ENCODE measurements around the gene LSS. TPM values are rescaled to one million over a fixed set of nuclear protein-coding genes. Genes with fewer than 3 reads are reported as not detected.

LSS gene
- total RNA-seq, 1 donor from 2014 or later, result 103 TPM

DNA sequence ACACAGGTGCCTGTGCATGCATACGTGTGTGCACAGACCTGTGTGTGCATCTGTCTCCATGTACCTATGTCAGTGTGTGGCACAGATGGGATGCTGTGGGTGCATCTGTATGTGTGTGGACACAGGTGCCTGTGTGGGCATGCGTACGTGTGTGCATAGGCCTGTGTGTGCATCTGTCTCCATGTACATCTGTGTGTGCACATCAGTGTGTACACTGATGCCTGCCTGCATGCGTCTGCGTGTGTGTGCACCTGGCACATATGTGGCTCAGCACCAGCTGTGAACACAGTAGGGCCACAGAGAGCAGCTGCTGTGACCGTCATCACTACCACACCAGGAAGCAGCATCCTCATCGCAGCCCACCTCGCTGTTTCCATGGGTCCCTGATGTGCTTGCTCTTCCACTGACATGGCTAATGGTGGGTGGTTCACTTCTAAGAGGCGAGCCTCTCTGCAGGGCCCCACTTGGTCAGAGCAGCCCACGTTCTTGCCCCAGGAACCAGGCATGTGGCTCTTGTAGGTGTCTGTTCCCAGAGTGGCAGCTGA, 34.7 kb downstream of the LSS start:
- DNase-seq (ENCODE audit: extremely low spot score in 2 of 2), result peak in 1 of 2 donors; percentile 77
- no peak overlapping the region for H3K4me3 ChIP-seq
- no peaks in the 10 kb centered on the region for H3K9me3 ChIP-seq
- H3K36me3 ChIP-seq, result peaks cover 0 to 50% of the 10 kb centered on the region in 2 donors
- TF ChIP-seq POLR2A (IDR thresholded peaks at IDR 0.05) (no peak), POLR2AphosphoS5 (IDR thresholded peaks at IDR 0.05; ENCODE audit: insufficient read depth in 1 of 2, low read depth in 1 of 2) (no peak)
- H3K4me1 ChIP-seq, result peaks cover 28% of the 10 kb centered on the region
- H3K27ac ChIP-seq, result no peak overlapping the region
- no peaks in the 10 kb centered on the region for H3K27me3 ChIP-seq
- intact Hi-C loops (cut with DNase I), result no loop called here

DNA sequence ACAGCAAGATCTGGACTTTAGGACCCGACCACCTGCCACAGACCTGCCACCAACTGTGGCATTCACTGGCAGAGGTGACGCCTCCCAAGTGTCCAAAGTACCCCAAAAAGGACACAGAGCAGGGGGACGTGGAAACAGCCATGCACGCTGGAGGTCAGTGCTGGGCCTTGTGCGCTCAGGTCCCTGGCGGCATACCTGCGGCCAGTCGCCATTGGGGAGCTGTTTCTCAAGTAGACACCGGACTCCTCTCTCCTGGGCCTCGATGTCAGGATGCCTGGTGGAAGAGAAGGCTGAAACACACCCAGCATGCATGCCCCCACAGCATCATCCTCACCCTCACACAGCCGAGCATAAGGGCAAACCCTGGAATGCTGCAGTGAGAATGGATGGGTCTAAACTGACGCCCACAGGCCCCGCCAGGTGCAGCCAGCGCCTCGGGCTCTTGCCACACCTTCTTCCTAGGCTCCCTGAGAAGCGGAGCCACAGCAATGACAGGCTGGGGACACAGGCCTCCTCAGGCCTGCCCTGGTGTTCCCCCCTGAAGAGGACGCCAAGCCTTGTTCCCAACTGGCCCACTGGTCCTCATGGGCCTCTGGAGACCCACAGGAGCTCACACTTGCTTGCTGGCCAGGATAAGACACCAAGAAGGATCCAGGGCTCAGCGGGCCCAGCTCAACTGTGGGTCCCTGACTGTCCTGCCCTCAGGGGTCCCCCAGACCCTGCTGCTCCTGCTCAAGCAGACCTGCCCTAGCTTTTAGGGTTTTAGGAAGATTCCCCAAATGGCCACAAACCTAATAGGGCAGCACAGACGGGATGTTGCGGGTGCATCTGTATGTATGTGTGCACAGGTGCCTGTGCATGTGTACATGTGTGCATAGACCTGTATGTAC, 36.6 kb downstream of the LSS start:
- H3K4me3 ChIP-seq, result no peak overlapping the region
- H3K27me3 ChIP-seq, result no peaks in the 10 kb centered on the region
- DNase-seq (ENCODE audit: extremely low spot score in 2 of 2), result peak in 1 of 2 donors; percentile 85
- H3K4me1 ChIP-seq, result peaks cover 41% of the 10 kb centered on the region
- intact Hi-C loops (cut with DNase I), result no loop called here
- peak overlapping the region; percentile 93 for H3K27ac ChIP-seq
- no peaks in the 10 kb centered on the region for H3K9me3 ChIP-seq
- TF ChIP-seq, protein P1, sequence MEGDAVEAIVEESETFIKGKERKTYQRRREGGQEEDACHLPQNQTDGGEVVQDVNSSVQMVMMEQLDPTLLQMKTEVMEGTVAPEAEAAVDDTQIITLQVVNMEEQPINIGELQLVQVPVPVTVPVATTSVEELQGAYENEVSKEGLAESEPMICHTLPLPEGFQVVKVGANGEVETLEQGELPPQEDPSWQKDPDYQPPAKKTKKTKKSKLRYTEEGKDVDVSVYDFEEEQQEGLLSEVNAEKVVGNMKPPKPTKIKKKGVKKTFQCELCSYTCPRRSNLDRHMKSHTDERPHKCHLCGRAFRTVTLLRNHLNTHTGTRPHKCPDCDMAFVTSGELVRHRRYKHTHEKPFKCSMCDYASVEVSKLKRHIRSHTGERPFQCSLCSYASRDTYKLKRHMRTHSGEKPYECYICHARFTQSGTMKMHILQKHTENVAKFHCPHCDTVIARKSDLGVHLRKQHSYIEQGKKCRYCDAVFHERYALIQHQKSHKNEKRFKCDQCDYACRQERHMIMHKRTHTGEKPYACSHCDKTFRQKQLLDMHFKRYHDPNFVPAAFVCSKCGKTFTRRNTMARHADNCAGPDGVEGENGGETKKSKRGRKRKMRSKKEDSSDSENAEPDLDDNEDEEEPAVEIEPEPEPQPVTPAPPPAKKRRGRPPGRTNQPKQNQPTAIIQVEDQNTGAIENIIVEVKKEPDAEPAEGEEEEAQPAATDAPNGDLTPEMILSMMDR (IDR thresholded peaks at IDR 0.05), result no peak
- TF ChIP-seq POLR2A (IDR thresholded peaks at IDR 0.05) (no peak), POLR2AphosphoS5 (IDR thresholded peaks at IDR 0.05; ENCODE audit: insufficient read depth in 1 of 2, low read depth in 1 of 2) (no peak)
- peaks cover 0 to 49% of the 10 kb centered on the region in 2 donors for H3K36me3 ChIP-seq

DNA sequence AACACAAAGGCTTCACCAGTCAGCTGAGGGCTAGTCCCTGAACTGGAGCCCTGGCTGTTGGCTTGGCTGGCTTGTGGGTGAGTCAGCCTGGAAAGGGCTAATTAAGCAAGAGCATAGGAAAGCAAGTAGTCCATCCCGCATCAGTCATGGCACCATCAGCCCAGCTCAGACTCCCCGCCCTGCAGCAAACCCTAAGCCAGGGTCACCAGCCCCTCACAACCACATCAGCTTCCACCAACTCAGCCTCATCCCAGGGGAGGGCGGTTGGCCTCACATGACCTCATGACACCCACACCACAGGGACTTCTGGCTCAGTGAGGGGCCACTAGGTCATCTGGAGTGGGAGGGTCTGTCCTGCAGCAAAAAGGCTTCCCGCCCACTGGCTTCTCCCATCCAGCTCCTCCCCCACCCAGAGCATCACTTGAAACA, 37.3 kb downstream of the LSS start:
- DNase-seq (ENCODE audit: extremely low spot score in 2 of 2), result peak in 1 of 2 donors; percentile 88
- H3K9me3 ChIP-seq, result no peaks in the 10 kb centered on the region
- intact Hi-C loops (cut with DNase I), result no loop called here

DNA sequence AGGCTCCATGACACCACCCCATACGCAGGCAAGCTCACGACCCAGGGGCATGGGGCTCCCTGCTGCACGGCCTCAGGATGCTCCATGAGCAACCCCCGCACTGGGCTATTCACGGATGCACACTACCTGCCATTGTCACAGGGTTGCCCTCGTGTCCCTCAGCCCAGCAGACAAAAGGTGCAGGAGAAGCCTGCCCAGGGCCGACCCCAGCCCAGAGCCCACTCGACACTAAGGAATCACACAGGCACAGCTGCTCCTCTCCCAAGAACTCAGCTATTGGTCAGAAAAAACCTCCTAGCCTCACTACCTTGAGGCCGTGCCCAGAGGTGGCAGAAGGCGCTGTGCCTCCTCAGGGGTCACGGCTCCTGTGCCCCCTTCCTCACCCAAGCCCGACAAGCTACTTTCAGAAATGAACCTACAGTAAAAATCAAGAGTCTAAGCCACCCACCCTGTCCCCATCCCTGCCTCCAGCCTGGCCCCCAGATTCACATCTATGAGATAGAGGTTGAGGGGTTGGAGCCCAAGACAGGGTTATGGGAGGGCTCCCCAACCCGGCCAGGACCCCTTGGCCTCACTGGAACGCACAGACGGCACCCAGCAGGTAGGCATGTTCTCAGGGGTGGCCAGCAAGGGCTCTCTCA, 38.0 kb downstream of the LSS start:
- Histone ChIP-seq H3K27me3 (no peaks in the 10 kb centered on the region), H3K4me1 (peaks cover 42% of the 10 kb centered on the region), H3K4me3 (no peak overlapping the region), H3K27ac (peak overlapping the region; percentile 93), H3K36me3 (peaks cover 0 to 35% of the 10 kb centered on the region in 2 donors), H3K9me3 (no peaks in the 10 kb centered on the region)
- DNase-seq (ENCODE audit: extremely low spot score in 2 of 2), result peak in 1 of 2 donors; percentile 84
- no peak for TF ChIP-seq POLR2AphosphoS5 (IDR thresholded peaks at IDR 0.05; ENCODE audit: insufficient read depth in 1 of 2, low read depth in 1 of 2)
- TF ChIP-seq, protein P1 (IDR thresholded peaks at IDR 0.05), result no peak
- no peak for TF ChIP-seq POLR2A (IDR thresholded peaks at IDR 0.05)
- intact Hi-C loops (cut with DNase I), result no loop called here

More for the DNA sequence above, 37.3 kb downstream of the LSS start:
- H3K27ac ChIP-seq, result peak overlapping the region; percentile 93
- TF ChIP-seq, protein P1 (IDR thresholded peaks at IDR 0.05), result no peak
- TF ChIP-seq POLR2AphosphoS5 (IDR thresholded peaks at IDR 0.05; ENCODE audit: insufficient read depth in 1 of 2, low read depth in 1 of 2) (peak in 1 of 2 donors; percentile 46), POLR2A (IDR thresholded peaks at IDR 0.05) (no peak)
- peaks cover 0 to 42% of the 10 kb centered on the region in 2 donors for H3K36me3 ChIP-seq
- no peaks in the 10 kb centered on the region for H3K27me3 ChIP-seq
- H3K4me1 ChIP-seq, result peaks cover 41% of the 10 kb centered on the region
- no peak overlapping the region for H3K4me3 ChIP-seq

- H3K4me3 ChIP-seq, result no peak overlapping the region
- peaks cover 0 to 30% of the 10 kb centered on the region in 2 donors for H3K36me3 ChIP-seq
- H3K4me1 ChIP-seq, result peaks cover 48% of the 10 kb centered on the region
- TF ChIP-seq POLR2AphosphoS5 (IDR thresholded peaks at IDR 0.05; ENCODE audit: insufficient read depth in 1 of 2, low read depth in 1 of 2) (no peak), POLR2A (IDR thresholded peaks at IDR 0.05) (no peak)
- TF ChIP-seq, protein P1 (IDR thresholded peaks at IDR 0.05), result no peak
- no peaks in the 10 kb centered on the region for H3K27me3 ChIP-seq
- DNase-seq (ENCODE audit: extremely low spot score in 2 of 2), result no peak
- H3K27ac ChIP-seq, result peak overlapping the region; percentile 93
- intact Hi-C loops (cut with DNase I), result no loop called here
- no peaks in the 10 kb centered on the region for H3K9me3 ChIP-seq
Measured at GRCh38 chr21:46189959-46190490, 38.5 kb downstream of the LSS start.

Data from vagina (tissue), 2 donors.